ENCODE data around the gene FOXS1. TPM values are rescaled to one million over a fixed set of nuclear protein-coding genes. Genes with fewer than 3 reads are reported as not detected.
A peak's percentile ranks its signal among the peaks of the same experiment; 100 is the strongest.
"Not testable (repeated sequence)": the region's sequence is repeated elsewhere in the genome, so short reads cannot be mapped to it uniquely, and the experiment has no call there.

The FOXS1 gene
- total RNA-seq, 3 donors from 2014 or later: 0.60 TPM; not detected in 2

DNA sequence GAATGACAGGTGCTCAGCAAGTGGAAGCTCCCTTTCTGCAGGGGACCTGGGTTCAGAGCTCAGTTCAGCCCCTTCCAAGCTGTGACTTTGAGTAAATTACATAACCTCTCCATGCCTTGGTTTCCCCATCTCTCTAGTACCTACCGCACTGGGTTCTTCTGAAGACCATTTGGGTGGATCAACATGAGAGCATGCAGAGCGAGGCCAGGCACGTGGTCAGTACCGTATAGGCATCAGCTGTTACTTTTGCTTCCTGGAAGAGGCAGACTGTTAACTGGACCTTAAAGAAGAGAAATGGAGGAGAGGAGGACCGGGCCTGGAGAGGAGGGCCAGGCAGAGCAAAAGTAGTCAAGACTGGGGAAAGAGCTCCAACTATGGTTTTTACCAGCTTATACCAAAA is 27.9 kb downstream of the FOXS1 start:
- ATAC-seq (no peak), DNase-seq (no peak)
- no peaks in the 10 kb centered on the region for H3K9me3 ChIP-seq

DNA sequence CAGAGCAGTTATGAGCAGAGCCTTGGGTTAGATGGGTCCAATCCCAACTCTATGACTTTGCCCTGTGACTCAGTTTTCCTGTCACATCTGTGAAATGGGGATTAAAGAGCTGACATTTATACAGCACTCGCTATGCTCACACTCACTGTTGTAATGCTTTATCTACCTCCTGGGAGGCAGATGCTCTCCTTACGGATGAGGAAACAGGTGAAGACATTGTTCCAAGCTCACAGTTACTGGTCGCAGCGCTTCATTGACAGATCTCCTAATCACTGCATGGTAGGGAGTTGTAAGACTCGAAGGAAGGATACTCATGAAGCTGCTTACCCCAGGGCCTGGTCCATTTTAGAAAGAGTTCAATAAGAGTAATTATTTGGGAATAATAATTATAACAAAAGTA is 29.2 kb downstream of the FOXS1 start:
- ATAC-seq (no peak), DNase-seq (no peak)
- H3K9me3 ChIP-seq: no peaks in the 10 kb centered on the region
- no peaks in the 10 kb centered on the region for H3K36me3 ChIP-seq (ENCODE audit: low read depth)
- peaks cover 5% of the 10 kb centered on the region for H3K4me1 ChIP-seq (ENCODE audit: low read depth)
- H3K4me3 ChIP-seq: no peak overlapping the region
- TF ChIP-seq, protein P1, sequence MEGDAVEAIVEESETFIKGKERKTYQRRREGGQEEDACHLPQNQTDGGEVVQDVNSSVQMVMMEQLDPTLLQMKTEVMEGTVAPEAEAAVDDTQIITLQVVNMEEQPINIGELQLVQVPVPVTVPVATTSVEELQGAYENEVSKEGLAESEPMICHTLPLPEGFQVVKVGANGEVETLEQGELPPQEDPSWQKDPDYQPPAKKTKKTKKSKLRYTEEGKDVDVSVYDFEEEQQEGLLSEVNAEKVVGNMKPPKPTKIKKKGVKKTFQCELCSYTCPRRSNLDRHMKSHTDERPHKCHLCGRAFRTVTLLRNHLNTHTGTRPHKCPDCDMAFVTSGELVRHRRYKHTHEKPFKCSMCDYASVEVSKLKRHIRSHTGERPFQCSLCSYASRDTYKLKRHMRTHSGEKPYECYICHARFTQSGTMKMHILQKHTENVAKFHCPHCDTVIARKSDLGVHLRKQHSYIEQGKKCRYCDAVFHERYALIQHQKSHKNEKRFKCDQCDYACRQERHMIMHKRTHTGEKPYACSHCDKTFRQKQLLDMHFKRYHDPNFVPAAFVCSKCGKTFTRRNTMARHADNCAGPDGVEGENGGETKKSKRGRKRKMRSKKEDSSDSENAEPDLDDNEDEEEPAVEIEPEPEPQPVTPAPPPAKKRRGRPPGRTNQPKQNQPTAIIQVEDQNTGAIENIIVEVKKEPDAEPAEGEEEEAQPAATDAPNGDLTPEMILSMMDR (IDR thresholded peaks at IDR 0.05): no peak
- intact Hi-C loops (cut with DNase I, micrococcal nuclease): no loop called here

More for the DNA sequence above, 27.9 kb downstream of the FOXS1 start:
- Histone ChIP-seq H3K4me3 (no peak overlapping the region), H3K36me3 (ENCODE audit: low read depth) (no peaks in the 10 kb centered on the region), H3K4me1 (ENCODE audit: low read depth) (peaks cover 5% of the 10 kb centered on the region)
- TF ChIP-seq, protein P1 (IDR thresholded peaks at IDR 0.05): no peak
- intact Hi-C loops (cut with DNase I, micrococcal nuclease): no loop called here

DNA sequence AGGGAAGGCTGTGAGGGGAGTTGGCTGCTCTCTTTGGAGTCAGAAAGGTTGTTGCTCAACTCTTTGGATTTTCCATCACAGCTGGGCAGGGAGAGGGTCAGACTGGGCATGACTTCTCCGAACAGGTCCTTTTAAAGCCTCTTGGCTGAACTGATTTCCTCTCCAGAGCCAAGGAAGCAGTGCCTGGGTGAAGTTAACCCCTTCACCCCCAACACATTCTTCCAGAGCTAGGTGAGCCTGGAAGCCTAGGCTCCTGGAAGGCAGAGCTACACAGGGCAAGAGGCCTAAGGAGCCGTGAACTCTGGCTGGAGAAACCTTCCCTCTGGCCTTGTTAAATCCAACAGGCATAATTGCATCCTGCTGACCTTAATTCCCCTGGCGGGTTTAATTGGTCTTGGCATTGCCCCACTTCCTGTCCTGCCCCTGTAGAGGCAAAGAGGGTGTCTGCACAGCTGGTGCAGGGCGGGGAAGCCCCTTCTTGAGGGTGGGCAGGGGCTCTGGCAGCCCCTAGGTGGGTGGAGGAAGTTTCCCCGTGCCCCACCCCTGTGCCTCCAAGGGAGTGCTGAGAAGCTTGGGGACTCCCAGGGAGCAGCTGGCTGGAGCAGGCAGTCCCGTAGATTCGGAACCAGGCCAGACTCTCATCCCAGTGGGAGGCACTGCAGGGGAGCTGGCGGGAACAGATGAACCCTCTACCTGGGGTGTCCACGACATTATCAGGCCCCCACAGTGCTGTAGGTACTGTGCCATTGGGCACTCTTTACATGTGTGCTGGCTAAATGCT is 29.8 kb downstream of the FOXS1 start:
- H3K4me1 ChIP-seq (ENCODE audit: low read depth): peaks cover 5% of the 10 kb centered on the region
- TF ChIP-seq, protein P1 (IDR thresholded peaks at IDR 0.05): no peak
- H3K36me3 ChIP-seq (ENCODE audit: low read depth): no peaks in the 10 kb centered on the region
- DNase-seq (peak in 1 of 3 donors; percentile 38), ATAC-seq (peak; percentile 68)
- no peaks in the 10 kb centered on the region for H3K9me3 ChIP-seq
- no peak overlapping the region for H3K4me3 ChIP-seq
- intact Hi-C loops (cut with DNase I, micrococcal nuclease): no loop called here

DNA sequence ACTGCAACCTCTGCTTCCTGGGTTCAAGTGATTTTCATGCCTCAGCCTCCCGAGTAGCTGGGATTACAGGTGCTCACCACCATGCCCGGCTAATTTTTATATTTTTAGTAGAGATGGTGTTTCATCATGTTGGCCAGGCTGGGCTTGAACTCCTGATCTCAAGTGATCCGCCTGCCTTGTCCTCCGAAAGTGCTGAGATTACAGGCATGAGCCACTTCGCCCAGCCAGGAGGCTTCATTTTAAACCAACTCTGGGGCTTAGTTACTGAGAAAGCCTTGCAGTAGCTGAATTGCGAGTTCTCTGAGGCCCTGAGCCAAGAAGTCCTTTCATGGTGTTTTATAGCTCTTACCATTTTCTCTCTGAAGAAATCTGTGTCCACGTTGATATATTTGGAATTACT is 31.3 kb downstream of the FOXS1 start:
- H3K36me3 ChIP-seq (ENCODE audit: low read depth); H3K9me3 ChIP-seq; DNase-seq; ATAC-seq; H3K4me3 ChIP-seq; intact Hi-C loops (cut with DNase I, micrococcal nuclease); H3K4me1 ChIP-seq (ENCODE audit: low read depth): not testable (repeated sequence)

DNA sequence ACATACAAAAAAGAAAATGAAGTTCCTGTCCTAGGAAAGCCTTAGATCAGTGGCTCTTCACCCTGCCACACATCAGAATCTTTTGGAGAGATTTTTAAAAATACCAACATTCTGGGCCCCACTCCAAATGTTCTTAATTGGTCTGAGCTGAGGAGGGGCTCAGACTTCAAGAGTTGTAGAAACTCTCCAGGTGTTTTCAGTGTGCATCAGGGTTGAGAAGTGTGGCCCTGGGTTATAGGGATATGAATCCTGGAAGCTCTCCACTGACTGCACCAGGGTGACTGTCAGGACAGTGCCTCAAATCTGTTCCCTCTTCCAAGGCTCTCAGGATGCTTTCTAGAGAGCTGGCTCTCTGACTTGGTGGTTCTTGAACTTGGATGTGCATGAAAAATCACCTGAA is 31.8 kb downstream of the FOXS1 start:
- Histone ChIP-seq H3K36me3 (ENCODE audit: low read depth) (no peaks in the 10 kb centered on the region), H3K4me3 (no peak overlapping the region), H3K9me3 (no peaks in the 10 kb centered on the region), H3K4me1 (ENCODE audit: low read depth) (peaks cover 5% of the 10 kb centered on the region)
- TF ChIP-seq, protein P1 (IDR thresholded peaks at IDR 0.05): no peak
- no peak for ATAC-seq
- DNase-seq: no peak
- intact Hi-C loops (cut with DNase I, micrococcal nuclease): no loop called here

DNA sequence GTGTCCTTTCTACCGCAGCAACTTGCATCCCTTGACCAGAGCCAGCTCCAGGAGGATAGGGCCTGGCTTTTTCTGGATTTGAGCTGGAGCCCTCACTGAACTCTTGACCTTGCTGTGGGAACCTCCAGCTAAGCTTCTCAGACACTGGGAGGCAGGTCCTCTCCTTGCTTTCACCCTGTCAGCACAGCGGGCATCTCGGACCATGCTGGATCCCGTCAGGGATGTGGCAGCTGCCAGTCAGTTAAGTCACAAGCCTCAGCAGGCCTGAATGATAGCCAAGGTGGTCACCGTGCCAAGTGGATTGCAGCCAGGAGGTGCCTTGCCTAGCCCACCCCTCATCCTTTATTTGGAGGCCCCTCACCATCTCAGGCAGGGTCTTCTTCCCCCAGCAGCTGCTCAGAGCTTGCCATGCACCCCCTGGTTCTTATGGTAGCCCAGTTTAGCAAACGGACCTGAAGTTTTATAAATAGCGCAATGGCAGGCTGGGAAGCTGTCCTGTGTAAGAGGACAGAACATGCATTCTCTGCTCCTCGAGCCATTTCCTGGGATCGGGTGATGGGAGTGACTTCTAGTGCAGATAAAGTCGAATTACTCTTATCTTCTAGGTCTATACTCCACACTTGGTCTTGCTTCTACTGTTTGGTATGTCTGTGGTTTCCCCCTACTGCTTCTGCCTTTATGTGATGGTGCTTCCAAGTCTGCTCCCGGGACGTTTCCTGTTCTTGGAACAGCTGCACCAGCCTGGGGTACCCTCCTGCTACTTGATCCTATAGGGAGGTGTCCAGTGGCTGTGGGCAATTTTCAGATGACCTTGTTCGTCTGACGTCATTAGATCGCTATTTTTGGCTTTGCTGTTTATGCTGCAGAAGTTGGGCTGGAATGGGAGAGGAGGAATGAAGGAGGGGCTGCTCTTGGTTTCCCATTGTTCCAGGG is 33.3 kb downstream of the FOXS1 start:
- no peak for DNase-seq
- no peaks in the 10 kb centered on the region for H3K9me3 ChIP-seq
- H3K4me1 ChIP-seq (ENCODE audit: low read depth): peaks cover 5% of the 10 kb centered on the region
- TF ChIP-seq, protein P1 (IDR thresholded peaks at IDR 0.05): no peak
- no peak overlapping the region for H3K4me3 ChIP-seq
- intact Hi-C loops (cut with DNase I, micrococcal nuclease): no loop called here
- no peaks in the 10 kb centered on the region for H3K36me3 ChIP-seq (ENCODE audit: low read depth)
- ATAC-seq: no peak

All from mucosa of descending colon (tissue), 3 donors.